Measurements from ENCODE around the gene LCNL1. TPM values are rescaled to one million over a fixed set of nuclear protein-coding genes. Genes with fewer than 3 reads are reported as not detected.
"Not testable (repeated sequence)": the region's sequence is repeated elsewhere in the genome, so short reads cannot be mapped to it uniquely, and the experiment has no call there.

The LCNL1 gene
- total RNA-seq, 1 donor from 2014 or later: 11.7 TPM

- no peak for DNase-seq
- H3K9me3 ChIP-seq (replicated peaks): no peaks in the 10 kb centered on the region
- no peak overlapping the region for H3K4me3 ChIP-seq
- TF ChIP-seq CTCF (IDR thresholded peaks at IDR 0.05; ENCODE audit: borderline replicate concordance): no peak
- no peak overlapping the region for H3K27ac ChIP-seq (replicated peaks)
- H3K4me1 ChIP-seq: peaks cover 47% of the 10 kb centered on the region
- intact Hi-C loops (cut with micrococcal nuclease): no loop called here
- H3K36me3 ChIP-seq: no peaks in the 10 kb centered on the region
- no peaks in the 10 kb centered on the region for H3K27me3 ChIP-seq (ENCODE audit: low read depth)
Observed at GRCh38 chr9:137030538-137031527, 48.0 kb downstream of the LCNL1 start.

- no peaks in the 10 kb centered on the region for H3K36me3 ChIP-seq
- H3K4me1 ChIP-seq: peaks cover 35% of the 10 kb centered on the region
- intact Hi-C loops (cut with micrococcal nuclease): no loop called here
- no peaks in the 10 kb centered on the region for H3K9me3 ChIP-seq (replicated peaks)
- no peak for DNase-seq
- no peak for TF ChIP-seq CTCF (IDR thresholded peaks at IDR 0.05; ENCODE audit: borderline replicate concordance)
- peak within 1 kb of the TSS; percentile 48 for H3K27ac ChIP-seq (replicated peaks)
- H3K4me3 ChIP-seq: peak within 1 kb of the TSS; percentile 6
- H3K27me3 ChIP-seq (ENCODE audit: low read depth): no peaks in the 10 kb centered on the region
Observed at GRCh38 chr9:137031904-137032640, 49.3 kb downstream of the LCNL1 start, which contains the start of gene FUT7. Gene FUT7 (minus strand): TSS chr9:137032088. CDS start chr9:137031991, 97 bp downstream.

DNA sequence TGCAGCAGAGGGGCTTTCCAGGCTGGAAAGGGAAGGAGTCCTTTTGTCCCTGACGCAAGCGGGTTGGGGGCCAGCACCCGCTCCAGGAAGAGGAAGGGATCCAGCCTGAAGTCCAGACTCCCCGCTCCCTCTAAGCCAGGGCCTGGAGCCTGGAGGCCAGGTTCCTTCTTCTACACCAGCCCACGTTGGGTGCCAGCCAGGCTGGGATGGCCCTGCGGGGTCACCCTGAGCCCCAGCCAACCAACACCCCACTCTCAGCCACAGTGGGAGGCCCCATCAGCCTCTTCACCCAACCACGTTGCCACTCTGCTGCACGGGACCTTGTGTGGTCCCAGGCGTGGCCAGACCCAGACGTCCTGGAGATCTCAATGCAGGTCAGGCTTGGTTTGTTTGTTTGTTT lies 50.1 kb downstream of the LCNL1 start:
- peak; percentile 69 for DNase-seq
- peak overlapping the region; percentile 48 for H3K27ac ChIP-seq (replicated peaks)
- H3K4me1 ChIP-seq: peaks cover 29% of the 10 kb centered on the region
- peak overlapping the region; percentile 39 for H3K4me3 ChIP-seq
- no peaks in the 10 kb centered on the region for H3K9me3 ChIP-seq (replicated peaks)
- intact Hi-C loops (cut with micrococcal nuclease): no loop called here
- peaks cover 3% of the 10 kb centered on the region for H3K36me3 ChIP-seq
- no peak for TF ChIP-seq CTCF (IDR thresholded peaks at IDR 0.05; ENCODE audit: borderline replicate concordance)
- H3K27me3 ChIP-seq (ENCODE audit: low read depth): no peaks in the 10 kb centered on the region

DNA sequence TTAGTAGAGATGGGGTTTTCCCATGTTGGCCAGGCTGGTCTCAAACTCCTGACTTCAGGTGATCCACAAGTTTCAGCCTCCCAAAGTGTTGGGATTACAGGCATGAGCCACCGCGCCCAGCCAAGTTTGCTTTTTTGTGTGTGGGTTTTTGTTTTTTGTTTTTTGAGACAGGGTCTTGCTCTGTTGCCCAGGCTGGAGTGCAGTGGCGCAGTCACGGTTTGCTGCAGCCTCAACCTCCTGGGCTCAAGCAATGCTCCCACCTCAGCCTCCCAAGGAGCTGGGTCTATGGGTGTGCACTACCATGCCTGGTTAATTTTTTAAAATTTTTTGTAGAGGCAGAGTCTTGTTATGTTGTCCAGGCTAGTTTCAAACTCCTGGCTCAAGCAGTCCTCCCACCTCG lies 50.7 kb downstream of the LCNL1 start:
- H3K27ac ChIP-seq (replicated peaks); H3K36me3 ChIP-seq; H3K27me3 ChIP-seq (ENCODE audit: low read depth); DNase-seq; H3K9me3 ChIP-seq (replicated peaks); intact Hi-C loops (cut with micrococcal nuclease): not testable (repeated sequence)
- H3K4me3 ChIP-seq: peak overlapping the region; percentile 39
- H3K4me1 ChIP-seq: peaks cover 28% of the 10 kb centered on the region

DNA sequence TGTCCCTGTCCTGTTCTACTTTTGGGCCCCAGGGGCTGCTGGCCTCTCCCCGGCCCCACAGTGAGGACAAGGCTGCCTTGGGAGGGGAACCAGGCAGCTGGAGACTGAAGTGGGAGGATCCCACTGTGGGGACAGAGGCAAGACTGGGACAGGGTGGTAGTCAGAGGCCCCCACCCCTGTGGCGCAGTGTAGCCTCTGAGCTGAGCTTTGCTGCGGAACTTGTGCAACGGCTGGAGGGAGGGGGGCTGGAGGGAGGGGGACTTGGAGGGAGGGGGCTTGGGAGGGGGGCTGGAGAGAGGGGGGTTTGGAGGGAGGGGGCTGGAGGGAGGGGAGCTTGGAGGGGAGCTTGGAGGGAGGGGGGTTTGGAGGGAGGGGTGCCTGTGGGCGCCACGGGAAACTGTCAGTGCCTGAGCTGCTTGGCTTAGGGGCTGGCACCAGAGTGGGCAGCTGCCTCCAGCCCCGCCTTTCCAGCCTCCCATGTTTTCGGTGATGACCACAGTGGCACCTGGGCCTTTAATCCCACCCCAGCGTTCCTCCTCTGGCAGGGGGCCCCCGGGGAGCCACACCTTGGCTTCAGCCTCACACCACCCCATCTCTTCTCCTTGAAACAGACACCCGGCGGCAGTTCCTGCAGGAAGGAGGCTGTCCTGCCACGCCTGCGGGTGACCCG lies 51.4 kb downstream of the LCNL1 start:
- no peak for DNase-seq
- H3K4me3 ChIP-seq: peak overlapping the region; percentile 39
- H3K4me1 ChIP-seq: peaks cover 21% of the 10 kb centered on the region
- no peaks in the 10 kb centered on the region for H3K9me3 ChIP-seq (replicated peaks)
- intact Hi-C loops (cut with micrococcal nuclease): no loop called here
- H3K36me3 ChIP-seq: peaks cover 11% of the 10 kb centered on the region
- TF ChIP-seq CTCF (IDR thresholded peaks at IDR 0.05; ENCODE audit: borderline replicate concordance): no peak
- H3K27me3 ChIP-seq (ENCODE audit: low read depth): no peaks in the 10 kb centered on the region
- H3K27ac ChIP-seq (replicated peaks): no peak overlapping the region

All from left ventricle myocardium inferior (tissue), 1 donor.